H9 (cell line): Measurements from ENCODE around the gene PTPRK. TPM values are rescaled to one million over a fixed set of nuclear protein-coding genes. Genes with fewer than 3 reads are reported as not detected.

Experiments used
- DNase-seq: peaks from one replicate; pipeline ENCODE4 v3.0.0-alpha.2; 2017
- H2AFZ ChIP-seq: one replicate; pipeline ENCODE4 v1.6.1; 2013; ENCODE audit warnings: mild to moderate bottlenecking, low read length, control low read depth, moderate library complexity
- H2AK5ac ChIP-seq: 2 replicates; pipeline ENCODE4 v1.6.1; 2013; ENCODE audit warnings: low read length, control low read depth, mixed read lengths; ENCODE audit not compliant: insufficient read length
- H2BK120ac ChIP-seq: one replicate; pipeline ENCODE4 v1.6.1; 2013; ENCODE audit warnings: low read depth, mild to moderate bottlenecking, low read length, control low read depth, inconsistent platforms; ENCODE audit not compliant: poor library complexity, severe bottlenecking
- H2BK12ac ChIP-seq: 2 replicates; pipeline ENCODE4 v1.6.1; 2013; ENCODE audit warnings: low read length, control low read depth, mixed read lengths, low read depth; ENCODE audit not compliant: insufficient read length
- H2BK15ac ChIP-seq: 2 replicates; pipeline ENCODE4 v1.6.1; 2013; ENCODE audit warnings: low read depth, low read length, control low read depth
- H2BK20ac ChIP-seq: one replicate; pipeline ENCODE4 v1.6.1; 2013; ENCODE audit warnings: low read depth, mild to moderate bottlenecking, low read length, control low read depth, inconsistent platforms; ENCODE audit not compliant: poor library complexity, severe bottlenecking
- H2BK5ac ChIP-seq: 2 replicates; pipeline ENCODE4 v1.6.1; 2013; ENCODE audit warnings: low read length, control low read depth, mixed read lengths; ENCODE audit not compliant: insufficient read length
- H3K14ac ChIP-seq: 2 replicates; pipeline ENCODE4 v1.6.1; 2013; ENCODE audit warnings: low read length, control low read depth; ENCODE audit not compliant: insufficient read depth
- H3K18ac ChIP-seq: 2 replicates; pipeline ENCODE4 v1.6.1; 2013; ENCODE audit warnings: low read depth, mild to moderate bottlenecking, mixed read lengths, low read length, control low read depth; ENCODE audit not compliant: insufficient read length
- H3K23ac ChIP-seq: 2 replicates; pipeline ENCODE4 v1.6.1; 2013; ENCODE audit warnings: low read length, control low read depth, mixed read lengths, low read depth; ENCODE audit not compliant: insufficient read length
- H3K23me2 ChIP-seq: 2 replicates; pipeline ENCODE4 v1.6.1; 2013; ENCODE audit warnings: low read depth, mild to moderate bottlenecking, mixed read lengths, low read length, control low read depth; ENCODE audit not compliant: insufficient read length, poor library complexity, severe bottlenecking
- H3K27ac ChIP-seq: 2 replicates; pipeline ENCODE4 v1.5.1; 2013; ENCODE audit warnings: low read length, control low read depth, mixed read lengths, low read depth; ENCODE audit not compliant: insufficient read length
- H3K27me3 ChIP-seq: 2 replicates; pipeline ENCODE4 v1.6.1; 2013; ENCODE audit warnings: low read length, control low read depth, inconsistent platforms; ENCODE audit not compliant: insufficient read depth
- H3K4ac ChIP-seq: 2 replicates; pipeline ENCODE4 v1.6.1; 2013; ENCODE audit warnings: low read depth, mild to moderate bottlenecking, control low read depth, inconsistent platforms, low read length, moderate library complexity
- H3K4me1 ChIP-seq: 2 replicates; pipeline ENCODE4 v1.6.1; 2013; ENCODE audit warnings: low read length, control low read depth, inconsistent platforms; ENCODE audit not compliant: insufficient read depth
- H3K4me2 ChIP-seq: 2 replicates; pipeline ENCODE4 v1.6.1; 2013; ENCODE audit warnings: low read length, control low read depth, mixed read lengths; ENCODE audit not compliant: insufficient read length, insufficient read depth
- H3K56ac ChIP-seq: 2 replicates; pipeline ENCODE4 v1.6.1; 2013; ENCODE audit warnings: low read depth, mild to moderate bottlenecking, mixed read lengths, low read length, control low read depth; ENCODE audit not compliant: insufficient read length
- H3K79me1 ChIP-seq: 2 replicates; pipeline ENCODE4 v1.6.1; 2013; ENCODE audit warnings: low read depth, mild to moderate bottlenecking, moderate library complexity, low read length, control low read depth, inconsistent platforms; ENCODE audit not compliant: insufficient read depth, poor library complexity, severe bottlenecking
- H3K79me2 ChIP-seq: 2 replicates; pipeline ENCODE4 v1.6.1; 2013; ENCODE audit warnings: low read length, control low read depth, inconsistent platforms; ENCODE audit not compliant: insufficient read depth
- H3K9ac ChIP-seq: 2 replicates; pipeline ENCODE4 v1.6.1; 2013; ENCODE audit warnings: low read length, control low read depth, mixed read lengths; ENCODE audit not compliant: insufficient read length; ENCODE audit errors: extremely low read depth
- H3K9me3 ChIP-seq: one replicate; pipeline ENCODE4 v1.6.1; 2013; ENCODE audit warnings: low read depth, low read length, inconsistent platforms; ENCODE audit not compliant: control insufficient read depth
- H3T11ph ChIP-seq: one replicate; pipeline ENCODE4 v1.6.1; 2013; ENCODE audit warnings: mild to moderate bottlenecking, low read length, control low read depth, inconsistent platforms
- H4K20me1 ChIP-seq: one replicate; pipeline ENCODE4 v1.6.1; 2013; ENCODE audit not compliant: control insufficient read depth, insufficient read length, insufficient read depth
- H4K5ac ChIP-seq: 2 replicates; pipeline ENCODE4 v1.6.1; 2013; ENCODE audit warnings: low read depth, mild to moderate bottlenecking, mixed read lengths, low read length, control low read depth; ENCODE audit not compliant: insufficient read length
- H4K8ac ChIP-seq: replicated peaks from 2 replicates; pipeline ENCODE4 v1.6.1; 2013; ENCODE audit warnings: low read length, control low read depth, mixed read lengths, low read depth; ENCODE audit not compliant: insufficient read length
- H4K91ac ChIP-seq: 2 replicates; pipeline ENCODE4 v1.6.1; 2013; ENCODE audit warnings: low read depth, mild to moderate bottlenecking, moderate library complexity, mixed read lengths, low read length, control low read depth; ENCODE audit not compliant: insufficient read length
- H3K27ac Mint-ChIP-seq, 3 experiments: 2 replicates in 2 of 3; 3 replicates in 1 of 3; pipeline ENCODE4 v1.8.0; 2020 to 2021; ENCODE audit warnings: mixed read lengths in 3 of 3, mild to moderate bottlenecking in 1 of 3, moderate library complexity in 1 of 3
- H3K27me3 Mint-ChIP-seq: 2 replicates; pipeline ENCODE4 v1.8.0; 2021; ENCODE audit warnings: low read depth, mild to moderate bottlenecking, moderate library complexity, mixed read lengths
- H3K36me3 Mint-ChIP-seq, 3 experiments: 2 replicates in 2 of 3; 3 replicates in 1 of 3; pipeline ENCODE4 v1.8.0; 2020 to 2021; ENCODE audit warnings: low read depth in 3 of 3, mixed read lengths in 3 of 3; ENCODE audit not compliant: insufficient read depth in 1 of 3
- H3K4me1 Mint-ChIP-seq, 2 experiments: 2 replicates each; pipeline ENCODE4 v1.8.0; 2020; ENCODE audit warnings: mixed read lengths in 2 of 2
- H3K4me3 Mint-ChIP-seq, 2 experiments: 2 replicates in 1 of 2; 3 replicates in 1 of 2; pipeline ENCODE4 v1.8.0; 2020 to 2021; ENCODE audit warnings: mild to moderate bottlenecking in 2 of 2, mixed read lengths in 2 of 2, moderate library complexity in 1 of 2
- H3K9me3 Mint-ChIP-seq, 2 experiments: 2 replicates in 1 of 2; 3 replicates in 1 of 2; pipeline ENCODE4 v1.8.0; 2020; ENCODE audit warnings: mild to moderate bottlenecking in 2 of 2, mixed read lengths in 2 of 2, moderate library complexity in 1 of 2
- CTCF ChIP-seq: fragments of 200-600 bp; sonication (generic); conservative IDR thresholded peaks from 3 replicates; pipeline ENCODE4 v1.8.0; 2021; ENCODE audit warnings: antibody characterized with exemption, mild to moderate bottlenecking
- WGBS: extraction: QIAGEN DNeasy Blood & Tissue Kit; methylation state at CpG from one replicate; pipeline ENCODE4 v1.1.7; 2013; ENCODE audit warnings: missing lambda C conversion rate, low lambda C conversion rate, mixed read lengths; ENCODE audit not compliant: insufficient read length; ENCODE audit errors: extremely low coverage; 5-methylcytosine and 5-hydroxymethylcytosine counted together
- total RNA-seq: library from RNA; stranded (reverse); gene quantifications from 2 replicates; pipeline ENCODE4 v1.2.1, GENCODE V29; 2021

PTPRK gene
- total RNA-seq, 1 experiment from 2014 or later, result 47.9 TPM

GRCh38 chr6:128112494-128112893, 407.9 kb downstream of the PTPRK start:
- H3K9me3 ChIP-seq, result no peaks in the 10 kb centered on the region
- no peaks in the 10 kb centered on the region for H3K27me3 ChIP-seq
- H3K23me2 ChIP-seq, result no peaks in the 10 kb centered on the region
- no peaks in the 10 kb centered on the region for H3K79me2 ChIP-seq
- no peak overlapping the region for H2BK120ac ChIP-seq
- H4K8ac ChIP-seq, result no peak overlapping the region
- H3K18ac ChIP-seq, result no peak overlapping the region
- H2BK20ac ChIP-seq, result no peak overlapping the region
- H3K27me3 Mint-ChIP-seq, result no peaks in the 10 kb centered on the region
- H3K9ac ChIP-seq, result no peak overlapping the region
- no peak overlapping the region for H3K56ac ChIP-seq
- no peak overlapping the region for H3K4me3 Mint-ChIP-seq
- H3T11ph ChIP-seq, result no peak overlapping the region
- no peak overlapping the region for H4K91ac ChIP-seq
- no peak overlapping the region for H2BK12ac ChIP-seq
- H4K20me1 ChIP-seq, result no peaks in the 10 kb centered on the region
- H3K36me3 Mint-ChIP-seq, result no peaks in the 10 kb centered on the region
- no peak overlapping the region for H3K4ac ChIP-seq
- no CpG with 5 or more reads among the region's 2 CpGs for WGBS
- no peak overlapping the region for H2BK5ac ChIP-seq
- no peaks in the 10 kb centered on the region for H3K79me1 ChIP-seq
- H3K27ac Mint-ChIP-seq, result no peak overlapping the region
- no peaks in the 10 kb centered on the region for H3K9me3 Mint-ChIP-seq
- H3K27ac ChIP-seq, result no peak overlapping the region
- no peak for DNase-seq
- no peaks in the 10 kb centered on the region for H3K4me1 ChIP-seq
- no peak overlapping the region for H4K5ac ChIP-seq
- H3K14ac ChIP-seq, result no peak overlapping the region
- no peak overlapping the region for H3K4me2 ChIP-seq
- H3K4me1 Mint-ChIP-seq, result no peaks in the 10 kb centered on the region
- H3K23ac ChIP-seq, result no peak overlapping the region
- no peak overlapping the region for H2BK15ac ChIP-seq
- no peak for TF ChIP-seq CTCF
- no peak overlapping the region for H2AK5ac ChIP-seq
- no peak overlapping the region for H2AFZ ChIP-seq
